Measurements from ENCODE around the gene SLC24A3. TPM values are rescaled to one million over a fixed set of nuclear protein-coding genes. Genes with fewer than 3 reads are reported as not detected.

SLC24A3 gene
- total and polyA plus RNA-seq, 11 donors, result 0.26 to 3.9 (median 0.77) TPM

DNA sequence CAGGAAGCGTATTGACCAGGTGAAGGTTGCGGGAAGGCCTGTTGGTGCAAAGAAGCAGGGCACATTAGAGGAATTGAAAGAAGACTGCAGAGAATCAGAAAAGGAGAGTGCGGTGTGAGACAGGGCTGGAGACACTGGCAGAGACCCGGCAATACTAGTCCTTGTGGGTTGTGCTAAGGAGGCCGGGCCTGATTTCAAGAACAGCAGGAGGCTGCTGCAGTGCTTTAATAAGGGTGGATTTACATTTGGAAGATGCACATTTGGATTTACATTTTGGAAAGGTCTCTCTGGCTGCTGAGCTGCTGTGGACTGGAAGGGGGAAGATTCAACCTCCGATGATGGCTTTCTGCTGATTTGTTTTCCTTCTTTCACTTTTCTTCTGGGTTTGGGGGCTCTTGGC lies 167.8 kb downstream of the SLC24A3 start:
- intact Hi-C loops (cut with DNase I), result loop anchor here in 1 of 10 donors (10.0 kb wide), 1 partner anchor 55 kb away; no protein-coding TSS in a partner anchor
- TF ChIP-seq POLR2A (IDR thresholded peaks at IDR 0.05), result no peak
- TF ChIP-seq, protein P1, sequence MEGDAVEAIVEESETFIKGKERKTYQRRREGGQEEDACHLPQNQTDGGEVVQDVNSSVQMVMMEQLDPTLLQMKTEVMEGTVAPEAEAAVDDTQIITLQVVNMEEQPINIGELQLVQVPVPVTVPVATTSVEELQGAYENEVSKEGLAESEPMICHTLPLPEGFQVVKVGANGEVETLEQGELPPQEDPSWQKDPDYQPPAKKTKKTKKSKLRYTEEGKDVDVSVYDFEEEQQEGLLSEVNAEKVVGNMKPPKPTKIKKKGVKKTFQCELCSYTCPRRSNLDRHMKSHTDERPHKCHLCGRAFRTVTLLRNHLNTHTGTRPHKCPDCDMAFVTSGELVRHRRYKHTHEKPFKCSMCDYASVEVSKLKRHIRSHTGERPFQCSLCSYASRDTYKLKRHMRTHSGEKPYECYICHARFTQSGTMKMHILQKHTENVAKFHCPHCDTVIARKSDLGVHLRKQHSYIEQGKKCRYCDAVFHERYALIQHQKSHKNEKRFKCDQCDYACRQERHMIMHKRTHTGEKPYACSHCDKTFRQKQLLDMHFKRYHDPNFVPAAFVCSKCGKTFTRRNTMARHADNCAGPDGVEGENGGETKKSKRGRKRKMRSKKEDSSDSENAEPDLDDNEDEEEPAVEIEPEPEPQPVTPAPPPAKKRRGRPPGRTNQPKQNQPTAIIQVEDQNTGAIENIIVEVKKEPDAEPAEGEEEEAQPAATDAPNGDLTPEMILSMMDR (IDR thresholded peaks at IDR 0.05), result no peak
- ATAC-seq (no peak), DNase-seq (no peak)
- Histone ChIP-seq H3K27ac (no peak overlapping the region), H3K9me3 (no peaks in the 10 kb centered on the region), H3K27me3 (no peaks in the 10 kb centered on the region), H3K36me3 (no peaks in the 10 kb centered on the region), H3K4me1 (peaks cover 0 to 9% (median 0%) of the 10 kb centered on the region in 12 donors), H3K4me3 (no peak overlapping the region)
- whole genome bisulfite sequencing, 4 donors, result 80 to 95% (median 88%) methylated on average over 6 of the region's 6 CpGs

DNA sequence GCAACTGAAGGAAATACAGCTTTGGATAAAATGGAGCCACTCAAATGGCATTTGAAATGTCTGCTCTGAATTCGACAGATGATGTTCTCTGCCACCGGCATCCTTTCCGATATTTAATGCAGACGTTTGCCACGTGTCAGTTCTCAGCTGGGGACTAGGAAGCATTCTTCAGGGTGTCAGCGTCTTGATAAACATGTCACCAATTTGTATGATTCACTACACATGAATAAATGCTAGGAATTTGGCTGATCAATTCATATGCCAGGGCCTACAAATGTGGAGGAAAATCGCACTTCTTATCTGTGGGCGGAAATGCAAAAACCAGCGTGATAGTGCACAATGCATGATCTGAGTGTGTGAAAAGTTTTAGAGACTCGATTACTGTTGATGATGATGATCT lies 169.5 kb downstream of the SLC24A3 start:
- TF ChIP-seq, protein P1 (IDR thresholded peaks at IDR 0.05), result no peak
- TF ChIP-seq POLR2A (IDR thresholded peaks at IDR 0.05), result no peak
- H3K4me3 ChIP-seq, result no peak overlapping the region
- ATAC-seq (no peak), DNase-seq (no peak)
- intact Hi-C loops (cut with DNase I), result loop anchor here in 1 of 10 donors (10.0 kb wide), 1 partner anchor 57 kb away; no protein-coding TSS in a partner anchor
- H3K9me3 ChIP-seq, result no peaks in the 10 kb centered on the region
- peaks cover 0 to under 1% (median 0%) of the 10 kb centered on the region in 12 donors for H3K4me1 ChIP-seq
- WGBS, 4 donors, result 49 to 75% (median 67%) methylated on average over 10 of the region's 10 CpGs
- H3K27ac ChIP-seq, result no peak overlapping the region
- no peaks in the 10 kb centered on the region for H3K27me3 ChIP-seq
- no peaks in the 10 kb centered on the region for H3K36me3 ChIP-seq

DNA sequence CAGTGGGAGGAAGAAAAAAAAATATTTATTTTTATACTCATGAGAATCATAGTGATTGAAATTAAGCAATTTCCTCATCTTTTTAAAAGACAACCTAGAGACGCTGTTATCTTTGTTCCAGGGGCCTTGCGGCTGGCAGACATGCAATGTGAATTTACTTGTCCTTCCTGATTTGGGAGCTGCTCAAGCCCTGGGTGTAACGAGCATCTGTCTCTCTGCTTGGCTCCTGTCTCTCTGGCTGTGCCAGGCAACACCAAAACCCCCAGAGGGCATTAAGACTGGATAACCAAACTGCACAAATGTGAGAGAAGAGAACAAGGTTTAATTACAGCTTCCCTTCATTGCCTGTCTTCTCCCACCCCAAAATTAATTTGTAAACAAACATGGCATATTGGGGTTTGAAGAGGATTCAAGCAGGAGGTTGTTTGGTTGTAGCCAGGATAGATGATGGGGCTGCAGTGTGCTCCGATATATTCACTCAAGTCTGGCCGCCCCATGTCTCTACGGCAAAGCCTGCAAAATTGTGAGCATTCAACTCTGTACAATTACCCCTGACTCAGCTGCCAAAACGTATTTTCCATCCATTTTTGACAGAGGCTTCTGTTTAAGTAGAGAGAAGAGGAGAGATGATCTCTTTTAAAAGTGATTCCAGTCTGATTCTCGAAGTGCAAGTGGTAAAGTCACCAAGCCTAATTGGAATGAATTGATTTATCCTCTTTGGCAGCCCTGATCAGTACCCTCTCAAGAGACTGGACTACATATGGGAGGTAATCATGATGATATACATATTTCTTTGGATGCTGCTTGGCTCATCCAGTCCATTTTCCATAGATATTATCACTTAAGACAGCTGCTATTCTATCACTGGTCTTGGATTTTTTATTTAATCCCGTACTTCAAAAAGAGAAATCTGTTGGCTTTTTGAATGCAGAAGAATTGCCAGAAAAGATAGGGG lies 170.2 kb downstream of the SLC24A3 start:
- ATAC-seq, result no peak
- Histone ChIP-seq H3K9me3 (peaks cover 0 to 3% (median 0%) of the 10 kb centered on the region in 12 donors), H3K4me1 (no peaks in the 10 kb centered on the region), H3K27ac (no peak overlapping the region), H3K4me3 (no peak overlapping the region), H3K36me3 (no peaks in the 10 kb centered on the region), H3K27me3 (no peaks in the 10 kb centered on the region)
- no peak for DNase-seq
- 62 to 66% (median 66%) methylated on average over 9 of the region's 9 CpGs for WGBS, 4 donors
- intact Hi-C loops (cut with DNase I), result loop anchor here in 1 of 10 donors (10.0 kb wide), 1 partner anchor 58 kb away; no protein-coding TSS in a partner anchor
- no peak for TF ChIP-seq POLR2A (IDR thresholded peaks at IDR 0.05)
- TF ChIP-seq, protein P1 (IDR thresholded peaks at IDR 0.05), result no peak

DNA sequence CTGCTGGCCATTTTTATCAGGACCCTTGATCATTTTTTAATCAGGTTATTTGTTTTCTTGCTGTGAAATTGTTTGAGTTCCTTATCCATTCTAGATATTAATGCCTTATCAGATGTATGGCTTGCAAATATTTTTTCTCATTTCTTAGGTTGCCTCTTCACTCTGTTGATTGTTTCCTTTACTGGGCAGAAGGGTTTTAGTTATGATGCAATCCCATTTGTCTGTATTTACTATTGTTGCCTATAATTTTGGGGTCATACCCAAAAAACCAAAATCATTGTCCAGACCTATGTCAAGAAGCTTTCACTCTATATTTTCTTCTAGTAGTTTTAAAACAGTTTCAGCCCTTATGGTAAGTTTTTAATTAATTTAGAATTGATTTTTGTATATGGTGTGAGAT lies 172.5 kb downstream of the SLC24A3 start:
- Histone ChIP-seq H3K9me3 (peaks cover 0 to 16% (median 3%) of the 10 kb centered on the region in 12 donors), H3K4me1 (no peaks in the 10 kb centered on the region), H3K36me3 (no peaks in the 10 kb centered on the region), H3K27ac (no peak overlapping the region), H3K4me3 (no peak overlapping the region), H3K27me3 (no peaks in the 10 kb centered on the region)
- TF ChIP-seq POLR2A (IDR thresholded peaks at IDR 0.05), result no peak
- TF ChIP-seq, protein P1 (IDR thresholded peaks at IDR 0.05), result no peak
- ATAC-seq (no peak), DNase-seq (no peak)
- intact Hi-C loops (cut with DNase I), result loop anchor here in 1 of 10 donors (10.0 kb wide), 1 partner anchor 60 kb away; no protein-coding TSS in a partner anchor

Data from heart left ventricle (tissue), 16 donors.